Measurements from ENCODE around the gene SPTBN1.

SPTBN1 gene

GRCh38 chr2:54455563-54456361, at the start of gene SPTBN1:
SPTBN1 (plus strand) TSS chr2:54456327; CDS start chr2:54526419, 70,092 bp downstream.
- peak within 1 kb of the TSS; percentile 87 for H3K4me3 ChIP-seq (ENCODE audit: control insufficient read depth, low read depth, low read length)
- TF ChIP-seq CTCF (IDR thresholded peaks at IDR 0.05; ENCODE audit: control insufficient read depth, insufficient read depth, low read depth, low read length, missing control alignments) = no peak
- DNase-seq (ENCODE audit: low read depth) = peak; percentile 63

GRCh38 chr2:54407693-54408092, 48.4 kb upstream of the SPTBN1 start:
- no peak for DNase-seq (ENCODE audit: low read depth)
- no peak overlapping the region for H3K4me3 ChIP-seq (ENCODE audit: control insufficient read depth, low read depth, low read length)
- no peak for TF ChIP-seq CTCF (IDR thresholded peaks at IDR 0.05; ENCODE audit: control insufficient read depth, insufficient read depth, low read depth, low read length, missing control alignments)

GRCh38 chr2:54408288-54408687, 47.8 kb upstream of the SPTBN1 start:
- no peak for DNase-seq (ENCODE audit: low read depth)
- TF ChIP-seq CTCF (IDR thresholded peaks at IDR 0.05; ENCODE audit: control insufficient read depth, insufficient read depth, low read depth, low read length, missing control alignments) = no peak
- H3K4me3 ChIP-seq (ENCODE audit: control insufficient read depth, low read depth, low read length) = no peak overlapping the region

DNA sequence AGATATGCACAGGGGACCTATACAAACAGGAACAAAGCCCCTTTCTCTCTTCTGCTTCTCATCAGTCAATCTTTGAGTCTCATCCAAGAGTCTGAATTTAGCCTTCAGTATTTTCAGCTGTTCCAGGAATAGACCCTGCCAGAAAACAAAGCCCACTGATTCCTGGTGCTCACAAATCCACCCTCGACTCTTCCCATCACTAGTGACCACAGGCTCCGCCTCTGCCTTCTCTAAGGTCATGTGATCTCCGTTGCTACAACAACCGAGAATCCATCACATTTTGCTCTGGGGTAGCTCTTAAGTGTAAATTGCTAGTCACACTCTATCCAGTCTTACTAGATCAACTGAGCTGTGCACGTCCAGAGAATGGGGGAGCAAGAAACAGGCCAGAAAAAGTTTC, 46.4 kb upstream of the SPTBN1 start:
- DNase-seq (ENCODE audit: low read depth) = no peak
- TF ChIP-seq CTCF (IDR thresholded peaks at IDR 0.05; ENCODE audit: control insufficient read depth, insufficient read depth, low read depth, low read length, missing control alignments) = no peak

GRCh38 chr2:54411801-54412354, 44.2 kb upstream of the SPTBN1 start:
- no peak for DNase-seq (ENCODE audit: low read depth)
- H3K4me3 ChIP-seq (ENCODE audit: control insufficient read depth, low read depth, low read length) = no peak overlapping the region
- no peak for TF ChIP-seq CTCF (IDR thresholded peaks at IDR 0.05; ENCODE audit: control insufficient read depth, insufficient read depth, low read depth, low read length, missing control alignments)

More for the DNA sequence above, 46.4 kb upstream of the SPTBN1 start:
- no peak overlapping the region for H3K4me3 ChIP-seq (ENCODE audit: control insufficient read depth, low read depth, low read length)

- H3K4me3 ChIP-seq (ENCODE audit: control insufficient read depth, low read depth, low read length) = no peak overlapping the region
- TF ChIP-seq CTCF (IDR thresholded peaks at IDR 0.05; ENCODE audit: control insufficient read depth, insufficient read depth, low read depth, low read length, missing control alignments) = no peak
- DNase-seq (ENCODE audit: low read depth) = no peak
Measured at GRCh38 chr2:54416166-54416813, 39.8 kb upstream of the SPTBN1 start.
